Ishikawa (cell line): ENCODE data around the gene CORO7.

Experiments used
- CEBPB ChIP-seq: IDR thresholded peaks from 2 replicates; pipeline ENCODE4 v1.6.1; 2012
- EP300 ChIP-seq: IDR thresholded peaks from 2 replicates; pipeline ENCODE4 v1.6.1; 2012; ENCODE audit warnings: borderline replicate concordance
- MAX ChIP-seq: IDR thresholded peaks from 2 replicates; pipeline ENCODE4 v1.6.1; 2012
- REST ChIP-seq: IDR thresholded peaks from 2 replicates; pipeline ENCODE4 v1.6.1; 2012; ENCODE audit warnings: low read depth, mild to moderate bottlenecking

- TF ChIP-seq MAX (no peak), CEBPB (no peak), EP300 (no peak), REST (no peak)
Measured at GRCh38 chr16:4450430-4450829, 34.0 kb upstream of the CORO7 start.
